Activated CD8-positive, alpha-beta T cell treated with anti-CD3 and anti-CD28 coated beads for 36 hours (primary cell): Measurements from ENCODE around the gene HJV. TPM values are rescaled to one million over a fixed set of nuclear protein-coding genes. Genes with fewer than 3 reads are reported as not detected.
A peak's percentile ranks its signal among the peaks of the same experiment; 100 is the strongest.

Experiments used
- ATAC-seq: fragments of 200-7000 bp; cut with Tn5 transposase; one replicate; pipeline ENCODE4 v1.10.0; 2021; ENCODE audit warnings: mild to moderate bottlenecking, moderate library complexity
- CTCF ChIA-PET: fragments of 350-600 bp; sonication (Branson Sonifier 250); formaldehyde crosslinking; loops from one replicate; lab custom pipeline; 2021; ENCODE audit warnings: antibody characterized with exemption; lab: Charles Lee
- POLR2A ChIA-PET: fragments of 350-600 bp; sonication (Branson Sonifier 250); formaldehyde crosslinking; loops from one replicate; lab custom pipeline; 2021; ENCODE audit warnings: antibody characterized with exemption; lab: Charles Lee
- DNase-seq: peaks from one replicate; pipeline ENCODE4 v3.0.0-alpha.2; 2020
- H3K27ac Mint-ChIP-seq: one replicate; pipeline ENCODE4 v1.8.0; 2021; ENCODE audit warnings: mild to moderate bottlenecking, mixed read lengths
- H3K27me3 Mint-ChIP-seq: one replicate; pipeline ENCODE4 v1.8.0; 2021; ENCODE audit warnings: mixed read lengths
- H3K36me3 Mint-ChIP-seq: one replicate; pipeline ENCODE4 v1.8.0; 2021; ENCODE audit warnings: low read depth, mixed read lengths
- H3K4me1 Mint-ChIP-seq: one replicate; pipeline ENCODE4 v1.8.0; 2021; ENCODE audit warnings: low read depth, mixed read lengths
- H3K4me3 Mint-ChIP-seq: one replicate; pipeline ENCODE4 v1.8.0; 2021; ENCODE audit warnings: mild to moderate bottlenecking, moderate library complexity, mixed read lengths
- H3K9me3 Mint-ChIP-seq: one replicate; pipeline ENCODE4 v1.8.0; 2021; ENCODE audit warnings: mixed read lengths
- CTCF ChIP-seq: fragments of 200-600 bp; IDR thresholded peaks from one replicate; pipeline ENCODE4 v1.8.0; 2022; ENCODE audit warnings: antibody characterized with exemption, mild to moderate bottlenecking
- intact Hi-C: fragments of 100-400 bp; cut with micrococcal nuclease; formaldehyde crosslinking; loops from one replicate; pipeline ENCODE4 v1.10.0; 2022
- total RNA-seq, 2 experiments: library from RNA; stranded (reverse); gene quantifications; one replicate each; pipeline ENCODE4 v1.2.3, GENCODE V29; 2021

HJV gene
- total RNA-seq, 2 experiments from 2014 or later = not detected

DNA sequence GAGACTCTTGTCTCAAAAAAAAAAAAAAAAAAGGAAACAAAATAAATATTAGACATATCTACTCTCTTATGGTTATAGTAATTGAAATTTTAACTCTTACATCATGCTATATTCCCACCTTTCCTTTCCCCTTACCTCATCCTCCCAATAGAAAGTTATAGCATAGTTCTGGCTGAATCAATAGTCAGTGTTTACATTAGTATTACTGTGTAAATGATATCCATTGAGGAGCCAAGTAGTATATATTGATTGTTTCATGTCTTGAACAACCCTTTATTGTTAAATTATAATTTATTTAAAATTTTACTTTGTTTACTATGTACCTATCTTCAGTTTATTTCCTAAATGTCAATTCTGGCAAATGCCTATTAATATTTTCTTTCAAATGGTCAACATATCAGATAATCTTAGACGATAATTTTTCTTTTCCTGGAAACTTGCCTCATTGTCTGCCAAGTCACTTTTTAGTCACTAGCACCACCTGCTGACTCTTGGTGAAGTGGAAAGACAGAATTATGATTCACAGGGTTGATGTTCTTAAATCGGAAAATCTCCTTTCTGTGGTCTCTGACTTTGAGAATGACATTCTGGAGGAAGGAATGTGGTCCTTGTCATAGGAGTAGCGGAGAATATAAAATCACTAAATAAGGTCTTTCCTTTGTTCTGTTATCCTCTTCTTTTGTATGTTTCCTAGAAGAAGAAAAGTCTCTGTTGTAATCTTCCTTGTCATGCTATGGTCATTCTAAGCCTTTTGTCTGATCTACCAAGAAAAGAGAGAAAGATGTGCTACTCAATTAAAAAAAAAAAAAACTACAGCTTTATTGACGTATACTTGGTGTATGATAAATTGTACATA, 8.6 kb downstream of the HJV start:
- H3K27me3 Mint-ChIP-seq = peaks cover 6% of the 10 kb centered on the region
- no peaks in the 10 kb centered on the region for H3K9me3 Mint-ChIP-seq
- no peaks in the 10 kb centered on the region for H3K36me3 Mint-ChIP-seq
- no peak overlapping the region for H3K4me3 Mint-ChIP-seq
- peak; percentile 88 for TF ChIP-seq CTCF
- ChIA-PET POLR2A (interaction anchor here (0.6 to 1.9 kb wide), 5 partner anchors 9 to 188 kb away, joined by 3 to 5 read pairs (median 3); partner anchors contain the start of genes ANKRD34A, NUDT17 and POLR3GL), CTCF (interaction anchor here (0.7 to 11.9 kb wide), 9 partner anchors 19 to 166 kb away, joined by 3 to 247 read pairs (median 6); partner anchors contain the start of genes NUDT17 and PIAS3)
- ATAC-seq (peak; percentile 69), DNase-seq (peak; percentile 76)
- no peak overlapping the region for H3K27ac Mint-ChIP-seq
- intact Hi-C loops = loop anchor here (5.0 kb wide), 1 partner anchor 166 kb away; the partner anchor contains the start of gene NUDT17
- H3K4me1 Mint-ChIP-seq = peaks cover 8% of the 10 kb centered on the region

DNA sequence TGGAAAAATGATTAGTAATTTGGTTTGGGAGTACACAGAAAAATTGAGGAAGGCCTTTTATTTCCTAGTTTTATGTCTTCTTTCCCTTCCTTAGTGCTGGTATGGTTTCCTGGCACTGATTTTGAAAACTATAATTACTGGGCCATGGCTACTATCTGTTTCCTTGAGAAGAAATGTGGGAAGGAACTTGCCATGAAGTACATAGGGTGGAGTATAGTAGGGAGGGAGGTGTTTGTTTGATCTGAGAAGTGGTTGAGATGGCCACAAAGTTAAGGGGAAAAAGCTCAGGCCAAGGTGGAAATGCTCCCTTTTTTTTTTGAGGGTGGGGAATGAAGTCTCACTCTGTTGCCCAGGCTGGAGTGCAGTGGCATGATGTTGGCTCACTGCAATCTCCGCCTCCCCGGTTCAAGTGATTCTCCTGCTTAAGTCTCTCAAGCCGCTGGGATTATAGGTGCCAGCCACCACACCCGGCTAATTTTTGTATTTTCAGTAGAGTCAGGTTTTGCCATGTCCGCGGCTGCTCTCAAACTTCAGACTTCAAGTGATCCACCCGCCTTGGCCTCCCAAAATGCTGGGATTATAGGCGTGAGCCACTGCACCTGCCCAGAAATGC, 11.3 kb downstream of the HJV start:
- ChIA-PET POLR2A (interaction anchor here (0.7 to 2.1 kb wide), 5 partner anchors 14 to 83 kb away, joined by 3 to 9 read pairs (median 3); partner anchors contain the start of genes LIX1L, RBM8A and TXNIP), CTCF (interaction anchor here (1.2 to 11.9 kb wide), 4 partner anchors 22 to 164 kb away, joined by 5 to 247 read pairs (median 37); partner anchors contain the start of gene NUDT17)
- ATAC-seq (no peak), DNase-seq (no peak)
- Mint-ChIP-seq H3K4me1 (peaks cover 28% of the 10 kb centered on the region), H3K27ac (no peak overlapping the region), H3K27me3 (no peaks in the 10 kb centered on the region), H3K4me3 (no peak overlapping the region), H3K36me3 (no peaks in the 10 kb centered on the region), H3K9me3 (no peaks in the 10 kb centered on the region)
- intact Hi-C loops = loop anchor here (5.0 kb wide), 1 partner anchor 163 kb away; the partner anchor contains the start of gene NUDT17
- TF ChIP-seq CTCF = no peak

GRCh38 chr1:146007489-146008133, 13.9 kb downstream of the HJV start:
- intact Hi-C loops = loop anchor here (1.0 to 5.0 kb wide), 2 partner anchors 30 to 95 kb away; partner anchors contain the start of gene ITGA10
- H3K9me3 Mint-ChIP-seq = no peaks in the 10 kb centered on the region
- POLR2A ChIA-PET = interaction anchor here (0.6 to 4.4 kb wide), 15 partner anchors 11 to 182 kb away, joined by 3 to 54 read pairs (median 4); partner anchors contain the start of genes ANKRD34A, NUDT17, POLR3GL and RBM8A
- CTCF ChIA-PET = interaction anchor here (0.6 to 11.9 kb wide), 24 partner anchors 9 to 161 kb away, joined by 3 to 247 read pairs (median 5); partner anchors contain the start of genes ANKRD34A, LIX1L, NUDT17 and PIAS3
- DNase-seq (no peak), ATAC-seq (no peak)
- no peaks in the 10 kb centered on the region for H3K36me3 Mint-ChIP-seq
- H3K4me3 Mint-ChIP-seq = peak overlapping the region; percentile 50
- H3K27me3 Mint-ChIP-seq = no peaks in the 10 kb centered on the region
- H3K27ac Mint-ChIP-seq = peak overlapping the region; percentile 87
- H3K4me1 Mint-ChIP-seq = peaks cover 41% of the 10 kb centered on the region
- TF ChIP-seq CTCF = no peak

DNA sequence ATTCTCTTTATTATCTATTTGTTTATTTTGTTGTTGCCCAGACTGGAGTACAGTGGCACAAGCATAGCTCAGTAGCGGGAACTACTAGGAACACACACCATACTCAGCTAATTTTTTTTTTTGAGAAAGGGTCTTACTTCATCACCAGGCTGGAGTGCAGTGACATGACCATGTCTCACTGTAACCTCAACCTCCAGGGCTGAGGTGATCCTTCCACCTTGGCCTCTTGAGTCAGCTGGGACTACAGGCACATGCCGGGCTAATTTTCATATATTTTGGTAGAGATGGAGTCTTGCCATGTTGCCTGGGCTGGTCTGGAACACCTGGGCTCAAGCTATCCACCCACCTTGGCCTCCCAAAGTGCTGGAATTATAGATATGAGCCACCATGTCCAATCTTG, 19.8 kb downstream of the HJV start:
- H3K27ac Mint-ChIP-seq = peak overlapping the region; percentile 75
- H3K9me3 Mint-ChIP-seq = no peaks in the 10 kb centered on the region
- no peak for TF ChIP-seq CTCF
- H3K4me3 Mint-ChIP-seq = no peak overlapping the region
- DNase-seq (no peak), ATAC-seq (no peak)
- intact Hi-C loops = no loop called here
- no peaks in the 10 kb centered on the region for H3K36me3 Mint-ChIP-seq
- CTCF ChIA-PET = interaction anchor here (2.1 to 11.9 kb wide), 2 partner anchors 9 to 23 kb away, joined by 8 to 247 read pairs; no protein-coding TSS in a partner anchor
- peaks cover 71% of the 10 kb centered on the region for H3K4me1 Mint-ChIP-seq
- POLR2A ChIA-PET = interaction anchor here (0.7 to 3.1 kb wide), 6 partner anchors 8 to 74 kb away, joined by 3 to 25 read pairs (median 8); partner anchors contain the start of gene RBM8A
- no peaks in the 10 kb centered on the region for H3K27me3 Mint-ChIP-seq
